HL-60/S4 (cell line): ENCODE data around the gene RPL3.
"Not testable (repeated sequence)": the region's sequence is repeated elsewhere in the genome, so short reads cannot be mapped to it uniquely, and the experiment has no call there.

Experiments used
- in situ Hi-C: fragments of 300-500 bp; cut with MboI; formaldehyde crosslinking; loops from 2 replicates; pipeline ENCODE4 v1.14.3; 2022; ENCODE audit warnings: low sequenced_read_pairs

Gene RPL3

DNA sequence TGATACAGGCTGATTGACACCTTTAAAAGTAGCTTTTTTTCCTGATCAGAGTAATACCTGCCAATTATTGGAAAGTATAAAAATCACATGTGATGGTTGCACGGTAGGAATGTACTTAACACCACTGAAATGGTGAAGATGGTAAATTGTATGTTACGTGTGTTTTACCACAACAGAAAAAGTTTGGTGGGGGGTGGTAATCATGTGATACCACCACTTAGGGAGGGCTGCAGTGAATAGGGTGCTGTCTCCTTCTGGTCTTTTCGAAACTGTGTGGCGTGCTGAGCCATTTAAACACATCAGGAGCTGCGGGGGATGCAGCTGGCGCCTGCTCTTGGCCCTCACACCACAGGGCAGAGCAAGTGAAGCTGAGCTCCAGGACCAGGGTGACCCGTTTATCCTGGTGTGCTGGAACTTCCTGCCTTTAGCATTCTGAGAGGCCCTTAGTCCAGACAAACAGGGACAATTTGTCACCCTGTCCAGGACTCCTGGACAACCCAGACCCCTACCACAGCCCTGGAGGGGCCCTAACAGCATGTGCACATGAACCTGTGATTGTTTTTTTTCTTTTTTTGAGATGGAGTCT is 33.0 kb upstream of the RPL3 start:
- in situ Hi-C loops: no loop called here

DNA sequence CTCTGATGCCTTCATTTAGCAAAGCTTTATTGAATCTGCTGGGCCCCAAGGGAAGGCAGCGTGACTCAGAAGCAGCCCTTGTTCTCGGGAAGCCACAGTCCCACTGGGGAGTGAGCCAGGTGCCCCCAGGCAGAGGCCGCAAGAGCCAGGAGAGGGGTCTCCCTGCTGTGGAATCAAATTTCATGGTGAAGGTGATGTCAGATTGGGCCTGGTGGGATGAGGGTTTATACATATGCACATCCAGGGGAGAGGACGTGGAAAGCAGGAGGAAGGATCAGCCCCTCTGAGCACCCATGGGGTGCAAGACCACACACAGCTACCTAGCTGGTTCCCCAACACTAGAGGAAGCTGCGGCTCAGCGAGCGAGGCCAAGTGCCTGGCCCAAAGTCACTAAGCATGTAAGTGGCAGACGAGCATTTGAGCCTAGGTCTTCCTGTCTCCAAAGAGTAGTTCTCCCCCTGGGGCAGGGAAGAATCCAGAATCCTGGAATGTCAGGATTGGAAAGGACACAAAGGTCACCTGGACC is 32.3 kb upstream of the RPL3 start:
- in situ Hi-C loops: no loop called here

DNA sequence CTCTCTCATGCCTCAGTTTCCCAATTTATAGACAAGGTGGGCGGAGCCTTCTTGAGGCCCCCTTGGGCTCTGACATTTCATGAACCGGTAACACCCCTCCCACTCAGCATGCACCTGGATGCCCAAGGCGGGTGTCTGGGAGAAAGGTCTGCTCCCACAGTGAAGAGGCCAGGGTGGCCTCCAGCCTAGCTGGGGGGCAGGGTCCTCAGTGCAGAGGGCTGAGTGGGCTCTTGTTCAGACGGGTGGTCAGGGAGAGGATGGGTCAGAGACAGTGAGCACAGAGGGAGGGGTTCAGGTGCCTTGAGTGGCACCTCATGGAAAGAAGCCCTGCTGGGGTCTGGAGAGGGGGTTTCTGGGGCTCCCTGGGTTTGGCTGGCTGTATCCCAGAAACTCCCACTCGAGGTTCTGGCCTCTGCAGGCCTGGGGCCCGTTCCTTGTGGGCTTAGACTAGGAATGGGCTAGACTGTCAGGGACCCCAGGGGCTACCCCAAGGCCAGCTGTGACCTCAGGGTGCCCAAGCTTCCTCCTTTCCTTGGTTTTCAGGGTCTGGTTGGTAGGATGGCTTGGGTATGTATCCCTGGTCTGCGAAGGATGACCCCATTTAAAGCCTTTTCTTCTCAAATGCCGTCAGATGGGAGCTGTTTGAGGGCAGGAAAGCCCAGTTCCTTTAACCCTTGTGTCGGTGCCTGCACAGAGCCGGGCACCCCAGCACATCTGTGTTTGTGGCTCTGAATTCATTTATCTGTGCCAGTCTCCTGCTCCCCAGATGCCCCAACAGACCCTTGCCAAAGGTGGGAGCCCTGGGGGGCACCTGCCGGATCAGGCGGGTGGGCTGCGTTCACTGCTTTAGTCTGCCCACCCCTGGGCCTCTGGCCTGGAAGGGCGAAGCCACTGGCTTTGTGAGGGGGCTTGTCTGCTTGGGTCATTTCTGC is 31.6 kb upstream of the RPL3 start:
- in situ Hi-C loops: no loop called here

DNA sequence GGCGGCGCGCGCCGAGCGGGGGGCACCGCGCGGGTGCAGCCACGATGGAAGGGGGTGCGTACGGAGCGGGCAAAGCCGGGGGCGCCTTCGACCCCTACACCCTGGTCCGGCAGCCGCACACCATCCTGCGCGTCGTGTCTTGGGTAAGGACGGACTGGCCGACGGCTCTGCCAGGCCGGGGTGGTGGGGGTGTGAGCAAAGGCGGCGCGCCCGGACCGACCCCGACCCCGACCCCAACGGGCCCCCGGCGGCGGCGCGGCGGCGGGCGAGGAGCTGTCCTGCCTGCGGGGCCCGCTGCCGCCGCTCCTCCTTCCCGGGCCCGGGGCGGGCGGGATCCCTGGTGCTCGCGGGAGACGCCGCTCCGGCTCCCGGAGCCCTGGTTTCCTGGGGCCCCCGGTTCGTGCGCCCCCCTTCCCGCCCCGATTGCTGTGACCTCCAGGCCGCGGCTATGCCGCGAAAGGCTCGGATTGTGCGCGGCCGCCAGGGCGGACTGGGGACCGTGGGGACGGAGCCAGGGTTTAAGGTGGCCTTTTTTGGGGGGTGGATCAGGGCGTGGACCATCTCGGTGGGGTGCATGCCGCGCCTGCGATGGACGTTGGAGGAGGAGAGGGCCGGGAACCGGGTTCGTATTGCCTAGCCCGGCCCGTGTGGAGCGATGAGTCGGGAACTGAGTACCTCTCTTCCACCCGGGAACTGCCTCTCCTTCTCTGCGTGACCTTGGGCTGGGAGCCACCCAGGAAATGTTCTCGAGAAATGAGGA is 30.7 kb upstream of the RPL3 start, which contains the start of gene SYNGR1:
Gene SYNGR1, plus strand, starts transcription at position 25 of the 760 bp plus-strand sequence. Its CDS starts 20 bp downstream, at position 45.
- in situ Hi-C loops: no loop called here

DNA sequence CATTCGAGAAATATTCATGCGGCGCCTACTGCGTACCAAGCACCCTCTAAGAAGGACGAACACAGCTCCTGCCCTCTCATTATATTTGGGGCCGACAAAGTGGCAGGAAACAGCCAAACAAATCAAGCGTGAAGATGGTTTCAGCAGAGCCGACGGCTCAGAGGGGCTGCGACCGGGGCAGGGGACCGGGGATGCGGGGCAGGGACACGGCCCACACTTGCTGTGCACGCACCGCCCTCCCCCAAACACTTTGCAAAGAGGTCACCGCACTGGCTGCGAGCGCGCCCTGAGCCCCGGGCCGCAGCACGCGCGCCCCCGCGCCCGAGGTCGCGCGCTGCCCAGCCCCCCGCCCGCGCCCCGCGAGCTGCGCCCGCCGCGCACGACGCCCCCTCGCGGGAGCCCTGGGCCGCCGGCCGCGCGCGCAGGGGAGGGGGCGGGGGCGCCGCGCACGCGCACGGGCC is 30.1 kb upstream of the RPL3 start:
- in situ Hi-C loops: no loop called here

DNA sequence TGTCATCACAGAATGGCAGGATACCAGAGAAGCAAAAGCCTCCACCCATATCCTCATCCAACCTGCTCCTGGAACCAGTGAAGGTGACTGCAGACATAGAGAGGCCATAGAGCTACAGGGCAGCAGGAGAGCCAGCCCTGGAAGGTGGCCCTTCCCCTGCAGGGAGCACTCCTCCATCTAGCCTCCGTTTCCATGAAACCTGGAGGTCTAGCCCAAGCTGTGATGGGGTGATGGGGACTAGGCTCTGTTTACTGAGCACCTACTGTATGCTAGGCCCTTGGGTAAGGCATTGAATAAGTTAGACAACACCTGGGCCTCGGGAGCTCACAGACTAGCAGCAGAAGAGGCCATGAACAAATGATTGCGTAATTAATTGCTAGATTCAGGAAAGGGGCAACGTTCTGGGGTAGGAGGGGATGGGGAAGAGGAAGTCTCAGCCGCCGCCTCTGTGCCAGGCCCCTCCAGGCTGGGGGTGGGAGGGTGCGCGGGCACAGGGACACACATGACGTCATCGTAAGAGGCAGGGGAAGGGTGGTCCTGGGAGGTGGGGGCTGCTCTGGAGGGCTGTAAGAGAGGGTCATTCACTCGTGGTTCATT is 29.6 kb upstream of the RPL3 start:
- in situ Hi-C loops: no loop called here

DNA sequence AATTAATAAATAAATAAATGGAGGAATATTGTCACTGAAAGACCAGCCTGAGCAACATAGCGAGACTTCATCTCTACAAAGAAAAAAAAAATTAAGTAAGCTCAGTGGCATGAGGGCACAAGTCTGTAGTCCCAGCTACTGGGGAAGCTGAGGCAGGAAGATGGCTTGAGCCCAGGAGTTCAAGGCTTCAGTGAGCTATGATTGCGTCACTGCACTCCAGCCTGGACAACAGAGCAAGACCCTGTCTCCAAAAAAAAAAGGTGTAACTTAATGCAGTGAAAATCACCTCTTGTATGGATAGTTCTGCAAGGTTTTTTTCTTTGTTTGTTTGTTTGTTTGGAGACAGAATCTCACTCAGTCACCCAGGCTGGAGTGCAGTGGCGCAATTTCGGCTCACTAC is 25.8 kb upstream of the RPL3 start:
- in situ Hi-C loops: no loop called here

DNA sequence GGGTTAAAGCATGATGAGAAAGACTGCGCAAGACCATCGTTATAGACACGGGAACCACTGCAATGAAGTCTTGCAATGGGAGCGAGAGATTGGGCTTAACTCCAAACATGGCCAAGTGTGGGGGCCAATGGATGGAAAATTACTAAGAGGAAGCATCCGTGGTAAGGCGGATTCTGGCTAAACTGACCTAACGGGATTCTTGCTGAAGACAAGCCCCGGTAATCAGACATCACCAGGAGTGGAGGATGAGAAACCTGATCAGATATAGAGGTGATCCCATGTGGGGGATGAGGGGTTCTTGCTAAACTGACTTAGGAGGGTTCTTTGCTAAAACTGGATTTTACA is 24.6 kb upstream of the RPL3 start:
- in situ Hi-C loops: no loop called here

DNA sequence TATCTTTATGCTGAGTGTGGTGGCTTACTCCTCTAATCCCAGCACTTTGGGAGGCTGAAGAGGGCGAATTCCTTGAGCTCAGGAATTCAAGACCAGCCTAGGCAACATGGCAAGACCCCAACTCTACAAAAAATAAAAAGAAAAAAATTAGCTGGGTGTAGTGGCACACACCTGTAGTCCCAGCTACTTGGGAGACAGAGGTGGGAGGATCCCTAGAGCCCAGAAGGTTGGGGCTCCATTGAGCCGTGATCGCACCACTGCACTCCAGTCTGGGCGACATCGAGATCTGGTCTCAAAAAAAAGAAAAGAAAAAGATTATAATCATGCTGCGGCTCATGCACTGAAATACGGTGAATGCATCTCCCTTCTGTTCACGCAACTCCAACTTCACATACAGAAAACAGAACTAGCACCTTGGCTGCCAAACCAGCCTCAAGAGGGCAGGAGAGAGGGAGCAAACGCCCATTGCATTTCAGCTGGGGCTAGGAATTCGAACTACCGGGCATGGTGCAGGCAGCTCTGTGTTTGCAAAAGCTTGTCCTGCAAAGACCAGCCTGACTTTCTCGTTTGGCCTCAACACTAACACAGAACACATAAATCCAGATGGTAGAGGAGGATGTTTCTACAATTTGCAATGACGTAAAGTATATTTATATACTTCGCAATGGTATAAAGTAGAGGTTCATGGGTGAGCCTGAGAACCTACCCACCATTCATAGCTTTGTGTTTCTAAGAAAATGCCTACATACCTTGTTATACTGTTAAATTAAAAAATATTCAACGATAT is 24.0 kb upstream of the RPL3 start:
- in situ Hi-C loops: no loop called here

DNA sequence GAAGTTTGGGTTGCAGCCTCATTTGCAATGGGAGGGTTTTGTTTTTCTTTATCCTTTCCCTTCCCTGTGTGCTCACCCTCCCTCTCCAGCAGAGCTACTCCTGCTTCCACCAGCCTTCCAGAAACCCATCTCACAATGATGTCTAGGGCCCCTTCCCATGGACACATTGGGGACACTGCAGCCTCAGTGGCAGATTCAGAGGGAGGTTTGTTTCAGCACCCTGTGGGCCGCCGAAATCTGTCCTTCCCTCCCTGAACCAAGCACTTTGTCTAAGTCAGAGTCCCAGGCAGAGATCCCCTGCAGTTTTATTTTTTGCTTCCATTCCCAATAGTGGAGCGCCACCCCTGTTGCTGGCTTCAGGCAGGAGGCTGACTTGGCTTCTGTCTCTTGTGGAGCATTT is 21.8 kb upstream of the RPL3 start:
- in situ Hi-C loops: no loop called here

DNA sequence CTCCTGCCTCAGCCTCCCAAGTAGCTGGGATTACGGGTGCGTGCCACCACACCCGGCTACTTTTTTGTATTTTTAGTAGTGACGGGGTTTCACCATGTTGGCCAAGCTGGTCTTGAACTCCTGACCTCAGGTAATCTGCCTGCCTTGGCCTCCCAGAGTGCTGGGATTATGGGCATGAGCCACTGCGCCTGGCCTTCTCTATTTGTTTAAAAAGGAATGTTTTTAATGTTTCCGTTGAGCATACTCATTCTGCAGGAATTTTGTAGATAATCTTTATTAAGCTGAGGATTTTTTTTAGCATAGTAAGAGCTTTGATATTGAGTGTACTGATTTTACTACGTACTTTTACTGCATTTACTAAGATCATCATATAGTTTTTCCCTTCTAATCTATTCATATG is 20.4 kb upstream of the RPL3 start:
- in situ Hi-C loops: not testable (repeated sequence)

DNA sequence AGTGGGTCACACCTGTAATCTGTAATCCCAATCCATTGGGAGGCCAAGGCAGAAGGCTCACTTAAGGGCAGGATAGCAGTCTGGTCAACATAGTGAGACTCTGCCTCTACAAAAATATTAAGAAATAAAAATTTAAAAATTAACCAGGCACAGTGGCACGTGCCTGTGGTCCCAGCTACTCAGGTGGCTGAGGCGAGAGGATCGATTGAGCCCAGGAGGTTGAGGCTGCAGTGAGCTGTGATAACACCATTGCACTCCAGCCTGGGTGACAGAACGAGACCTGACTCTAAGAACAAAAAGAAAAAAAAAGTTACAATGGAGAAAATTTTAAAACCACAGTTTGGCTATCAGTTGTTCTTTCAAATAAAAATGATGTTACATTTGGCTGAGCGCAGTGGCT is 17.0 kb upstream of the RPL3 start:
- in situ Hi-C loops: no loop called here

DNA sequence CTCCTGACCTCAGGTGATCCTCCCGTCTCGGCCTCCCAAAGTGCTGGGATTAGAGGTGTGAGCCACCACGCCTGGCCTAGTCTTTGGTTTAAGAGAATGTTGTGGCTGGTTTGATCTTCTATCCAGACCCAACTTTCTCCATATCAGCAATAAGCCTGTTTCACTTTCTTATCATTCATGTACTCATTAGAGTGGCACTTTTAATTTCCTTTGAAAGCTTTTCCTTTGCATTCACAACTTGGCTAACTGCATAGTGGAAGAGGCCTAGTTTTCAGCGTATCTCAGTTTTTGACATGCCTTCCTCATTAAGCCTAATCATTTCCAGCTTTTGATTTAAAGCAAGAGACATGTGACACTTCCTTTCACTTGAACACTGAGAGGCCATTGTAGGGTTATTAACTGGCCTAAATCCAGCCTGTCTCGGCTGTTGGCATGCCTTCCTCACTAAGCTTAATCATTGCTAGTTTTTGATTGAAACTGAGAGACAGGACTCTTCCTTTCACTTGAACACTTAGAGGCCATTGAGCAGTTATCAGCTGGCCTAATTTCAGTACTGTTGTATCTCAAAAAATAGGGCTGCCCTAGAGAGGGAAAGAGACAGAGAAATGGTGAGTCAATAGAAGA is 13.1 kb upstream of the RPL3 start:
- in situ Hi-C loops: no loop called here

DNA sequence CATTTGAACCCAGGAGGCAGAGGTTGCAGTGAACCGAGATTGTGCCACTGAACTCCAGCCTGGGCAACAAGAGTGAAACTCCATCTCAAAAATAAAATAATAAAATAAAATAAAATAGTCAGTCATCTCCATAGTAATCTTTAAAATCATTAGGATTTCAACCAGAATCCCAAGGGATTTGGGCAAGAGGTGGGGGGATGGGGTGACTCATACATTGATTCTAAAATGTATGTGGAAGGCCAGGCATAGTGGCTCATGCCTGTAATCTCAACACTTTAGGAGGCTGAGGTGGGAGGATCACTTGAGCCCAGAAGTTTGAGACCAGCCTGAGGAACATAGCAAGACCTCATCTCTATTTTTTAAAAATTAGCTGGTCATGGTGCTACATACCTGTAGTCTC is 11.1 kb upstream of the RPL3 start:
- in situ Hi-C loops: not testable (repeated sequence)

DNA sequence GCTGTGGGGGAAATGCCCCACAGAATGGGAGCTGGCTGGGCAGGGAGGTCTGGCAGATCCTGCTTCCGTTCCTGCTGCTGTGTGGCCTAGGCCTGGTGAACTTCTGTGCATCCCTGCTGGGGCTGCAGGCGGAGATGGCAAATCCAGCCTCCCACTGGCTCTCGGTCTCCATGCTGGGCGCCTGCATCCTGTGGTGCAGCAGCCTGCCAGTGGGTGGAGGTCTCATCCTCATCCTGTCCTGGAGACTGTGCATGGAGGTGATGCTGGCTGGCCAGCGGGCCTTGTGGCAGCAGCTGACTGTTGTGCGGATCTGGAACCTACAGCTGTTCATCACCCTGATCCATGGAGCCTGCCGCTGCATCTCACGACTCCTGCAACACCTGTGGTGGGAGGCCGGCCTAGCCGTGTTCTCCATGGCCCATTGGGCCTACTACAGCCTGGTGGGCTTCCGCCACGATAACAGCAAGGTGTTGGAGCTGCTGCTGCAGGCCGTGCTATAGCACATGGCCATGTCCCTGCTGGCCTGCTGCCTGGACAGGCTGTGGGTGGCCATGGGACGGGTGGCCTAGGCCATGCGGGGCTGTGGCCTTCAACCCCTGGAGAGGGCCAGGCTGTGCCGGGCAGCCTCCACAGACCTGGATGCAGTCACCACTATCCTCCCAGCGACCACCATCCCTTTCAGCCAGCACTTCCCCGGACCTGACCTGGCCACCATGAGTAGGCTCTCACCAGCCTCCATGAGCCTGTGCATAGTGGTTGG is 8.8 kb upstream of the RPL3 start:
- in situ Hi-C loops: no loop called here

DNA sequence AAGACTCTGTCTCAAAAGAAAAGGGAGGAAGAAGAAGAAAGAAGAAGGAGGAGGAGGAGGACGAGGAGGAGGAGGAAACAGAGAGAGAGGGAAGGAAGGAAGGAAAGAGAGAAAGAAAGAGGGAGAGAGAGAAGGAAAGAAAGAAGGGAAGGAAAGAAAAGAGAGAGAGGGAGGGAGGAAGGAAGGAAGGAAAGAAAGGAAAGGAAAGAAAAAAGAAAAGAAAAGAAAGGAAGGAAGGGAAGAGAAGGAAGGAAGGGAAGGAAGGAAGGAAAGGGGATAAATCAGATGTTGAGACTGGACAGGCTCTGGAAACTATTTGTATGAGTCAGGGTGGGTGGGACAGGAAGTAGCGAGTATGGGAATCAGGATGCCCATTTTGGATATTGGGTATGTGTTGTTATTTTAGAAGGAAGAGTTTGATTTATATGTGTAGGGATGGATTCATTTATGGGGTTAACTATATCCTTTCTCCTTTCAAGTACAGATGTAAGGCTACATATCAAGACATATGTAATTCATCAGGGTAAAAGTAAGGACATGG is 6.0 kb upstream of the RPL3 start:
- in situ Hi-C loops: no loop called here

DNA sequence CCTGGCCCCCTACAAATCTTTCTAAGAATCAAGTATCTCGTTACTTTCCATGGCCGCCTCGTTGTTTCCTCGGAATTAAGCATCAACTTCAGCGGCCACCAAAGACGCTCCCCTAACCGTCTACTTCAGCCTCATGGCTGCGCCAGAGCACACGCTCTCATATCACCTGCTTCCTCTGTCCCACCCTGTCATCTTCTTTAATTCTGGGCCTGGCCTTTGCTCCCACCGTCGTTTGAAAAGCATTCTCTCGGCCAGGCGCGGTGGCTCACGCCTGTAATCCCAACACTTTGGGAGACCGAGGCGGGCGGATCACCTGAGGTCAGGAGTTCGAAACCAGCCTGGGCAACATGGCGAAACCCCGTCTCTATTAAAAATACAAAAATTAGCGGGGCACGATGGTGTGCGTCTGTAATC is 1.2 kb upstream of the RPL3 start:
- in situ Hi-C loops: loop anchor here (25.0 kb wide), 1 partner anchor 308 kb away; the partner anchor contains the start of genes APOBEC3C and APOBEC3D

DNA sequence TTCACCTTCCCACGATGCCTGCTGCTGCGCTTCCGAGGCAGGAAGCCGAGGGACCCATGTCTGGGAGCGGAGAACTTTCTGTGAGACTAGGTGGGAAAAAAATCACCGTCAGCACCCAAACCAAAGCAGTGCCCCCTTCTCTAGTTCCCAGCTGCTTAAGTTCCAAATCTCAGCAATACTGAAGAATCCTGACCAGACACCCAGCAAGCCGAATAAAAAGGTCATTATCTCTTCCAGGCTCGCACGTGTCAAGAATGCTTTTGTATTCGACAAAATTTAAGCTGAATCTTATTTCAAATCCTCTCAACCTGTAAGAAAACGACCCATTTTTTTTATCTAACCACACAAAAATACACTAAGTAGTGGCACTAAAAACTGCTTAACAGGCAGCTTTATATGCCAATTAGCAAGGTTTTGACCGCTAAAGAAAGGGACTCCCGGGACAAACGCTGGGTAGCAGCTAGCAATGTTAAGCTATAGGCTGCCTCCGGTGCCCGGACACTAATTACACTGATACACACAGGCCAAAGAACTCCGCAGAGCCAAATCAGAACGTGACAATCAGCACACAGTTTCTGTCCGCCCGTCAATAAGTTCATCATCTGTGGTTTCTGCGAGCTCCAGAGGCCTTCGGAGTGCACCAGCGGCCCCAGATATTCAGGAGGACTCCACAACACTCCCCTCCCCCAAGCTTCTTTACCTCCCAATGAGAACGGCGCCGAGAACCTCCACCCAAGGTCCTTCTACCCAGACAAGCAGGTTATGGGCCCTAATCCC is 728 bp downstream of the RPL3 start:
- in situ Hi-C loops: loop anchor here (25.0 kb wide), 1 partner anchor 306 kb away; the partner anchor contains the start of genes APOBEC3C and APOBEC3D
